HG02852 (cell line): ENCODE measurements around the gene CD44.

Experiments
- ATAC-seq: cut with Tn5 transposase; IDR thresholded peaks from one replicate; pipeline ENCODE4 v1.9.1; 2021; ENCODE audit warnings: mild to moderate bottlenecking, moderate library complexity; ENCODE audit not compliant: unreplicated experiment

The CD44 gene

GRCh38 chr11:35234460-35235156 lies 95.6 kb downstream of the CD44 start:
- no peak for ATAC-seq

DNA sequence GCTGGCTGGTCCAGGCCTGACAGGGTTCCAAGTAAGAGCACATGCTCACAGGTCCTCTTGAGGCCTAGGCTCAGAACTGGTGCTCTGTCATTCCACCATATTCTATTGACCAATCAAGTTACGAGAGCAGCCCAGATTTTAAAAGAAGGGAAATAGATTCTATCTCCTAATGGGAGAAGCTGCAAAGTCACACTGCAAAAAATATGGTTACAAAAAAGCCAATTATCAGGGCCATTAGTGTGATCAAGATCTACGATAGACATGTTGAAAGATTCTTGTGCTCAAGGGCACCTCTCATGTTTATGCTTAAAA lies 96.1 kb downstream of the CD44 start:
- no peak for ATAC-seq

DNA sequence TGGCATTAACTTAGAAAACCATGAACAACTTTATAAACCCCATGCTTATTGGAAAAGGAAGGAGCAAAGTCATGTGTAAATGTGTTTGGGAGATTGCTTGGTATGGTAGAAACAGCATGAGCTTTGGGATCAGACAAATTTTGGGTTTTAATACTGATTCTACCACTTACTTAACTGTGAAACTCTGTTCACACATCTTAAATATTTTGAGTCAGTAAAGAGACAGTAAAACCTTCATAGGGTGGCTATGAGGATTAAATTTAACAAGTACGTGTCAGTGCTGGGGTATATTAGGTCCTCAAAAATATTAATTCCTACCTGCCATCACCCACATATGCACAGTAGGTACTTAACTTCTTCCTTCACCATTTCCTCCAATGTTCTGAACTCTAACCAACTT lies 96.5 kb downstream of the CD44 start:
- ATAC-seq, result no peak

GRCh38 chr11:35235936-35236666 lies 97.1 kb downstream of the CD44 start:
- no peak for ATAC-seq

DNA sequence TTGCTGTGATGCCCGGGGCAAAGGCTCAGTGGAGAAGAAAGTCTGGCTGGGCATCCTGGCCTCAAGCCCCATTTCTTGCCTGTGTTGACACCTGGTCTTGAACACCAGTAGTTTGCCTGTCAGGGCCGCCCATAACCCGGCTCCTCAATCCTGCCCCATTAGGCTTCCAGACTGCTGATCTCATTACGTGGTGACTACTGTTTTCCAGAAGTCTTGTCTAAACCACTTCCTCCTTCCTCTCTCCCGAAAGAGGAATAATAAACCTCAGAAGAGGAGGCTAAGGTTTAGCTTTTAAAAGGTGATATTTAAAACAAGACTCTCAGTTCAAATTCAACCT lies 97.7 kb downstream of the CD44 start:
- no peak for ATAC-seq

DNA sequence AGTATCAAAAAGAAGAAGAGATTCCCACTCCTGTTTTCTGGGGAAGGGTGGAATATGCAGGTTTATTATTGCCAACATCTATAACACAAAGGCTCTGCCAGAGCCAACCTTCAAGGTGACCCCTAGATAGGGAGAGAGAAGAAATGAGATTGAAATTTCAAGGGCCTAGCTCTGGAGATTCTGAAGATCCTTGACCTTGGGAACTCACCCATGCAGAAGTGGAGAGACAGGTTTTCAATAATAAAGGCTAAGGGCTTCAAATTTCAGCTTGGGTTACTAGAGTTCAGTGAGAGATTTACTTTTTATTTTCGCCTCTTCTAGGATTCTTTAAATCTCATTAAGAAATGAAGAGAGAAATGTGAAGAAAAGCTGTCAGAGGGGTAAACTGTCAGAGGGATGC lies 98.4 kb downstream of the CD44 start:
- ATAC-seq, result no peak

DNA sequence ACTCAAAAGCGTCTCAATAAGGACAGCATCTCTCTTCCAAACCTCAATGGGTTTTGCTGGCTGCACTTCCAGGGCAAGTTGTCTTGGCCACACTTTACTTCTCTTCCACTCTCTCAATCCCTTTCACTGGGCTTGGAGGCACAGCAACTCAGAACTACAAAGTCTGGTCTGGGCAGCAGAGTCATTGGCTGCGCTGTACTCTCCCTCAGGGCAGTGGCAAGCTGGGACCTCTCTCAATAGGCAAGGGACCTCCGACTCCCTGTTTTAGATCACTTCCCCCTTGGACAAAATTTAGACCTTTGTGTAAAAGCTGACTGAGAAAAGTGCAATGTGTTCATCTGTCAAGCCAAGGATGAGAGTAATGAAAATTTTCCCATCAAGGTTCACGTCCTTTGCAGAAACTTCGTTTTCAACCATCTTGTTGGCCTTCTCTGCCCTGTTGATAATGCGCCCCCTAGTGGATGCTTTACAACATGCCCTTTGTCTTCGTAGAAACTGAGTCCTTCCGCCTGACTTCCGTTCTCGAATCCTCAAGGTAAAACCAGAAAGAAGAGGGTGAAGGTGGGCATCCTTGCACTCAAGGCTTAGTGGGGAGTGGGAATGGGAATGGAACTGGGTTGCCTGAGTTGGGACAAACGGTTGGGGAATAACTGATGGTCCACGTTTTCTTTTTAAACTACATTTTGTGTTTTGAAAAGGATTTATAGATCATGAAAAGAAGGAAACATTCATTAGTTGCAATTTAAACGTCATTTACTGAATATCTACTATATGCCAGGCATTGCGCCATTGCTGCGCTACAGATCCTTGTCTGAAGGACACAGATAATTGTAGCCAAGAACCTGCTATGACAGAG lies 99.1 kb downstream of the CD44 start:
- ATAC-seq, result no peak

DNA sequence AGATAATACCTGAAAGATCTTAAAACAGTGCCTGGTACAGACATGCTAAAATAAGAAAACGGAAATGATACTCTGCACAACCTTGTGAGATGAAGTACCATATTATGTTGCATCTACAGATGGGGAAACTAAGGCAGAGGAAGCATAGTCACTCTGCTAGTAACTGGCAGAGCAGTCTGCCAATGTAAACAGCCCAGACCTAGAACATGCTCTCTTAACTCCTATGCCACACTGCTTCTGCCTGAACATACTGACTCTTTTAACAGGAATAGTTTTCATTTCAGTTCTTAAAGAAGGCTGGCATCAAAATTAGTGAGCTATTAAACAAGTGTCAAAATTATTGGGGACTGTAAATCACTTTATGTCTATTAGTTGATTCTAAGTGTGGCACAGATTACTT lies 99.9 kb downstream of the CD44 start:
- no peak for ATAC-seq

DNA sequence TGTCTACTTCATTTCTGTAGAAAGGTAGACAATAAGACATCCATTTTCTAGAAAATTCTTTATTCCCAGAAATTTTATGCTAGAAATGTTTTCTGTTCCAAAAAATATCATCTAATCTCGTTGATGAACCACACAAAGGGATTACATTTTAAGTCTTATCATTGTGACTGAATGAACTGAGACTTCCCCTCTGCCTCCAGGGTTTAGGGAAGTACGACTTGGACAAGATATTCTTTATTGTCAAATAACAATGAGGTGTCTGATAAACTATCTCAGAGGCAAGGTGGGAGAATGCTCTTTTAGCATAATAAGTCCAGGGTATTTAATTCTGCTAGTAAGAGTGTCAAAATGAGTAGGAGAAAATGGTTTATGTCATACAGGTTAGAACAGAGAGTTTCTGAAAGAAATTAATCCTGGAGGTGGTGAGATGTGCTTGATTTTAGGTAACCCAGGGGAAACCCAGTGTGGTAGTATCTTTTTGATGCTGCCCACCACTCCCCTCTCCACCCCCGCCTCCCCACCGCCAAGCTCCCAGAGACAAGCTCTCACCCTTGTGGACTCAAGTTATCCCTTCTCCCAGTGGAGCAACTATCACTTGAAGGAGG lies 100.6 kb downstream of the CD44 start:
- ATAC-seq, result no peak

DNA sequence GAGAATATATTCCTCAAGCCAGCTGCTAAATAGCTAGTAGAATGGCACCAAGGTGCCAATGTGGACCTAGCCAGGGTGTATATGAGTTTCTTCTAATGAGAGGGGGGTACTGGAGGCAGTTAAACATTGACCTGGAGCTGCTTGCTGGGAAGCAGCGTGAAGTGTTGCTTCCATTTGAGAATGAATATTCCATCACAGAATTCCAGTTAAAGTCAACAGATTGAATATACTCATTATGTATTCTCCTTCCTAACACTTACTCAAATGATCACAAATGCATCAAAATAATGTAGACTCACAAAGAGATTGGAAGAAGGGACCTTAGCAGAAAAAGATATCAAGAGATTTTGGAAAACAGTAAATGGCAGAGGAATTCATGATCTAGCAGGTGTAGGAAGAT lies 102.1 kb downstream of the CD44 start:
- ATAC-seq, result no peak

DNA sequence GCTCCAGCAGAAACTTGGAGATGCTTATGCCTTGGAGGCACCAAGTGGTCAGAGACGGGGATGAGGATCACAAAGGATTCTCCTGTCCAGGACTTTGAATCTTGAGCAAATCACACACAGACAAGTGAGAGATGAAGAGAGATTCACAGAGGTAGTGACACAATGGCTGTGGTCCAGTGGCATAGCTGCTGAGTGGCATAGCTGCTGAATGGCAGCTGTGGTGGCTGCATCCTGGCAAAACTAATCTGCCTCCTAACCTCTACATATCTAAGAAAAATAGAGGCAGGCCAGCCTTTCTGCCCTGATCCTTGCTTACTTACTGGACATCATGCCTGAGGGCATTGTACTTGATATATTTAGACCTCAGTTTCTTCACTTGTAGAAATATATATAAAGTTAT lies 102.6 kb downstream of the CD44 start:
- ATAC-seq, result no peak

DNA sequence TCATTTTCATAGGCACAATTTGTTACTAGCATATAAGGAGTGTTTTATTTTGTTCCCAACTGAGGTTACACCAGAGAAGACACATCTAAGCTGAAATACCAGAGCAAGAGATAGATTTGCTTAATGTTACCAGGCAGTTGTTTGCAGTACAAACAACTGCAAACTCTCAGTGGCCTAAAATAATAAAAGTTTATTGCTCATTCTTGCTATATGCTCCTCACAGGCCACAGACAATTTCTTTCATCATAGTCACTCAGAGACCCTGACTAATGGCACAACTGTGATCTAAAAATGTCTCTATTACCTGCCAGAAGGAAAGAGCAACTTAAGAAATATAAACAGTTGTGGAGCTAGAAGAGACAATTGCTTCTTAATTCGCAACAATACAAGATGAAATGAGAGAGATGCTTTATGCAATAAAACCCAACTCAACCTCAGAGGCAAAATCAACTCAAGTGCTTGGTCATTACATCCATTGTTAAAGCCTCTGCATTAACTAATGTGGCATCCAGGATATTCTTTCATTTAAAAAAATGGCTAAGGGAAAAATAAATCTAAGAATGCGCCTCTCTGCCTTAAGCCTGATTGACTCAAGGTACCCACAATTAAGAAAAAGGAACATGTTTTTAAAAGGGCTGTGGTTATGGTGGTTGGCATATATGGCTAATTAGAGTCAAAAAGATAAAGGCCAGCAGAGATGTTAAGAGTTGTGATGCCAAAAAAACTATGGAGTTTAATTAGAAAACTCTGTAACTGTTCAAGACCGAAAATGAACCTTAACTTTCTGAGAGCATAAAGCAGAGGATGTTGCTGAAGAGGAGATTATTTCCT lies 103.7 kb downstream of the CD44 start:
- ATAC-seq, result no peak

DNA sequence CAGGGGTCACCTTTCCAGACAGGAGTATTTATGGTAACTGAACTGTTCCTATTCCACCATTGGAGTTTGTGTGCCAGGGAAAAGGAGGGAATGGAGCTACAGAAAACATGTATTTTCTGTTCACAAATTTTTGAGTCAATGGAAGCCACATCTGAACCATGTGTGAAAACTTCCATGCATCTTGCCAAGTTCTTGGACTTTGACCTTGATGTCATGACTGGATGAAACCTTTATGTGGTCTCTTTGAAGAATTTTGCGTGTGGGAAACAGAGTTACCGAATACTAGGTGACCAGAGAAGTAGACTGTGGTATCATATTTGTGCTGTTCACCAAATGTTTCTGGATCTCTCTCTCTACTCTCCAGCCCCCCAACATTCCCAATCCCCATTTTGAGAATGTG lies 104.8 kb downstream of the CD44 start:
- ATAC-seq, result no peak

GRCh38 chr11:35245056-35245455 lies 106.1 kb downstream of the CD44 start:
- ATAC-seq, result no peak

DNA sequence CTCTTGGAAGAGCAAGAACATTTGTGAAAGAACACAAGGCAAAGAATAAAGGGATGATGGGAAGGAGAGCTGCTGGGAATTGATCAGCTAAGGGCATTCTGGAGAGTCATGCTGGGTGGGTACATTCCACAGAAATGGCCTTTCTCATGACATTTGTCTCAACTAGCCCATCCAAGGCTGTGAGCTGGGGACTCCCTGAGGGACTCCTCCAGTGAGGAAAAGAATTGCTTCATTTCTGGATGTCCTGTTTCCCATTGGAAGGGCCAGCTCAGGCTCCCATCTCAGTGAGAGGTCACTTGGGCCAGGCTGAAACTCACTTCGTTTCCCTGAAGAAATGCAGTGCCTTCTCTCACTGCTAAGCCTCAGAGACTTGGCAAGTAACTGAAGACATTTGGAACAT lies 106.8 kb downstream of the CD44 start:
- no peak for ATAC-seq

- no peak for ATAC-seq
Measured at GRCh38 chr11:35246745-35247144, 107.8 kb downstream of the CD44 start.

- no peak for ATAC-seq
Measured at GRCh38 chr11:35247428-35247827, 108.5 kb downstream of the CD44 start.

- no peak for ATAC-seq
Measured at GRCh38 chr11:35247863-35248262, 108.9 kb downstream of the CD44 start.

DNA sequence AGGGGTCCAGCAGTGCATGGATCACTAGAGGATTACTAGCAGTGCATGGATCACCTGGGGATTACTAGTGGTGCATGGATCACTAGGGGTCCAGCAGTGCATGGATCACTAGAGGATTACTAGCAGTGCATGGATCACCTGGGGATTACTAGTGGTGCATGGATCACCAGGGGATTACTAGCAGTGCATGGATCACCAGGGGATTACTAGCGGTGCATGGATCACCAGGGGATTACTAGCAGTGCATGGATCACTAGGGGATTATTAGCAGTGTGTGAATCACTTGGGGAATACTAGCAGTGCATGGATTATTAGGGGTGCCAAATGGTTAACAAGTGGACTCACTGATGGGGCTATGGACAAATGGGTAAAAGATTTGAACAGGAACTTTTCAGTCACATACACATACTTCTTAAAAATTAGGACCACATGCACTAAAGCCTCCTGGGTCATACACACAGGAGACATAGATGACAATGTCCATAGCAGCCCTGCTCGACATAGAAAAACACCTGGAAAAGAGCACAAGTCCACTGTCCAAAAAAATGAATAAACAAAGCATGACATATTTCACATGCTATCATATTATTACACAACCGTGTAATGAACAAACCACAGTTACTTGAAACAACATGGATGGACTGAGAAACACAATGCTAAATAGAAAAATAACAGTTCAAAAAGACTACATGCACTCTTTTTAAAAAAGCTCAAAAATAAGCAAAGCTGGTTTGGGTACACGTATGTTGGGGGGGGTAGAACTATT lies 109.8 kb downstream of the CD44 start:
- ATAC-seq, result no peak

- no peak for ATAC-seq
Measured at GRCh38 chr11:35250192-35250591, 111.2 kb downstream of the CD44 start.
